Kidney (tissue), 14 donors: ENCODE data around the gene FOXL1. TPM values are rescaled to one million over a fixed set of nuclear protein-coding genes. Genes with fewer than 3 reads are reported as not detected.

Experiments used
- DNase-seq, 5 donors: peaks; one replicate each; pipeline ENCODE4 v3.0.0-alpha.2; 2013 to 2020
- FAIRE-seq: peaks from 2 replicates; lab custom pipeline; 2012; peaks lifted over from hg19 to GRCh38; lab: Jason Lieb, UNC
- H3K27ac ChIP-seq, 2 donors: one replicate each; pipeline ENCODE4 v1.7.0; 2013; ENCODE audit warnings: low read depth in 2 of 2, low read length in 2 of 2, inconsistent platforms in 1 of 2
- H3K27me3 ChIP-seq: one replicate; pipeline ENCODE4 v1.7.1; 2013; ENCODE audit warnings: low read length, inconsistent platforms; ENCODE audit not compliant: control insufficient read depth, insufficient read depth
- H3K36me3 ChIP-seq, 3 donors: one replicate each; pipeline versions ENCODE4 v1.7.0 to v1.7.1; 2013; ENCODE audit warnings: low read length in 3 of 3, control low read depth in 1 of 3, inconsistent platforms in 1 of 3; ENCODE audit not compliant: insufficient read depth in 3 of 3, control insufficient read depth in 2 of 3
- H3K4me1 ChIP-seq, 3 donors: one replicate each; pipeline versions ENCODE4 v1.7.0 to v1.7.1; 2013; ENCODE audit warnings: low read length in 3 of 3, inconsistent platforms in 1 of 3, low read depth in 1 of 3; ENCODE audit not compliant: control insufficient read depth in 2 of 3, insufficient read depth in 2 of 3
- H3K4me3 ChIP-seq, 3 donors: one replicate each; pipeline versions ENCODE4 v1.7.0 to v1.8.1; 2013; ENCODE audit warnings: low read length in 3 of 3, control low read depth in 1 of 3, inconsistent platforms in 1 of 3
- H3K9ac ChIP-seq, 3 donors: one replicate each; pipeline versions ENCODE4 v1.7.0 to v1.7.1; 2013; ENCODE audit warnings: low read length in 3 of 3, control low read depth in 1 of 3, inconsistent platforms in 1 of 3
- H3K9me3 ChIP-seq, 3 donors: one replicate each; pipeline versions ENCODE4 v1.7.0 to v1.7.1; 2013; ENCODE audit warnings: low read length in 3 of 3, control low read depth in 1 of 3, inconsistent platforms in 1 of 3; ENCODE audit not compliant: control insufficient read depth in 2 of 3, insufficient read depth in 1 of 3
- CTCF ChIP-seq: IDR thresholded peaks from 3 replicates; pipeline ENCODE4 v1.5.1; 2012; ENCODE audit warnings: mild to moderate bottlenecking, moderate library complexity, borderline replicate concordance; ENCODE audit not compliant: insufficient read depth; ENCODE audit errors: extremely low read depth
- intact Hi-C: fragments of 100-400 bp; cut with DNase I; formaldehyde crosslinking; loops from one replicate; pipeline ENCODE4 v1.11.1; 2022
- polyA plus RNA-seq: library from polyadenylated mRNA; stranded (reverse); fragments of 350-450 nt; fragmentation: Illumina TruSeq; extraction: RNeasy Lipid Tissue Mini Kit (QIAGEN cat#74804); gene quantifications from one replicate; pipeline ENCODE4 v1.2.3, GENCODE V29; 2014; ENCODE audit warnings: low read depth, low replicate concordance; ENCODE audit not compliant: insufficient read depth
- total RNA-seq: library from RNA; stranded (reverse); fragmentation: NEBNext Ultra II Directional; extraction: Animal tissue kit (Norgen Biotek cat#: 25700); gene quantifications from one replicate; pipeline ENCODE4 v1.2.1, GENCODE V29; 2021
- donor health status: control.
- donor health status: control.
- donor health status: control.
- donor health status: control.
- donor health status: control.
- donor health status: DM: yes; HTN: yes; CAD: no.
- donor health status: Normal renal cell carcinoma (clear cell type).

Gene FOXL1
- total and polyA plus RNA-seq, 2 donors from 2014 or later, result 0.52 to 2.0 TPM

DNA sequence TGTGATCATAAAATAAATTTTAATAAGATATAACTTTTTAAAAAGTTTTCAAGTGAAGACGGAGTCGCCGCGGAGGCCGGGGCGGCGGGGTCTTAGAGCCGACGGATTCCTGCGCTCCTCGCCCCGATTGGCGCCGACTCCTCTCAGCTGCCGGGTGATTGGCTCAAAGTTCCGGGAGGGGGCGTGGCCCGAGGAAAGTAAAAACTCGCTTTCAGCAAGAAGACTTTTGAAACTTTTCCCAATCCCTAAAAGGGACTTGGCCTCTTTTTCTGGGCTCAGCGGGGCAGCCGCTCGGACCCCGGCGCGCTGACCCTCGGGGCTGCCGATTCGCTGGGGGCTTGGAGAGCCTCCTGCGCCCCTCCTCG lies 11.8 kb upstream of the FOXL1 start, which contains the start of gene FOXC2:
TSS of gene FOXC2 (plus strand) at position 229 of the 365 bp plus-strand sequence. CDS start 507 bp downstream, outside the sequence.
- FAIRE-seq (no peak), DNase-seq (peak; percentile 96 to 99 (median 97))
- intact Hi-C loops, result loop anchor here (5.0 to 10.0 kb wide), 2 partner anchors 496 to 718 kb away; no protein-coding TSS in a partner anchor
- Histone ChIP-seq H3K27me3 (peaks cover 8% of the 10 kb centered on the region), H3K36me3 (no peaks in the 10 kb centered on the region), H3K27ac (peak within 1 kb of the TSS; percentile 76 to 84), H3K9me3 (no peaks in the 10 kb centered on the region), H3K4me3 (peak within 1 kb of the TSS; percentile 34 to 72 (median 52)), H3K4me1 (peaks cover 0 to 5% (median 0%) of the 10 kb centered on the region in 3 donors), H3K9ac (peak within 1 kb of the TSS; percentile 58 to 69 (median 60))
- TF ChIP-seq CTCF, result no peak

DNA sequence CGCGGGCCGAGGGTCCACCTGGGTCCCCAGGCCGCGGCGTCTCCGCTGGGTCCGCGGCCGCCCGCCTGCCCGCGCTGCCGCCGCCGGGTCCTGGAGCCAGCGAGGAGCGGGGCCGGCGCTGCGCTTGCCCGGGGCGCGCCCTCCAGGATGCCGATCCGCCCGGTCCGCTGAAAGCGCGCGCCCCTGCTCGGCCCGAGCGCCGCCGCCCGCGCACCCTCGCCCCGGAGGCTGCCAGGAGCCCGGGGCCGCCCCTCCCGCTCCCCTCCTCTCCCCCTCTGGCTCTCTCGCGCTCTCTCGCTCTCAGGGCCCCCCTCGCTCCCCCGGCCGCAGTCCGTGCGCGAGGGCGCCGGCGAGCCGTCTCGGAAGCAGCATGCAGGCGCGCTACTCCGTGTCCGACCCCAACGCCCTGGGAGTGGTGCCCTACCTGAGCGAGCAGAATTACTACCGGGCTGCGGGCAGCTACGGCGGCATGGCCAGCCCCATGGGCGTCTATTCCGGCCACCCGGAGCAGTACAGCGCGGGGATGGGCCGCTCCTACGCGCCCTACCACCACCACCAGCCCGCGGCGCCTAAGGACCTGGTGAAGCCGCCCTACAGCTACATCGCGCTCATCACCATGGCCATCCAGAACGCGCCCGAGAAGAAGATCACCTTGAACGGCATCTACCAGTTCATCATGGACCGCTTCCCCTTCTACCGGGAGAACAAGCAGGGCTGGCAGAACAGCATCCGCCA lies 11.2 kb upstream of the FOXL1 start:
- Histone ChIP-seq H3K27ac (peak overlapping the region; percentile 76 to 84), H3K27me3 (peaks cover 8% of the 10 kb centered on the region), H3K36me3 (no peaks in the 10 kb centered on the region), H3K4me1 (peaks cover 0 to 6% (median 0%) of the 10 kb centered on the region in 3 donors), H3K9me3 (no peaks in the 10 kb centered on the region), H3K9ac (peak overlapping the region; percentile 48 to 60 (median 51)), H3K4me3 (peak overlapping the region; percentile 34 to 71 (median 48))
- no peak for TF ChIP-seq CTCF
- FAIRE-seq, result no peak
- intact Hi-C loops, result loop anchor here (5.0 to 10.0 kb wide), 2 partner anchors 495 to 718 kb away; no protein-coding TSS in a partner anchor
- DNase-seq, result peak; percentile 72 to 80 (median 76)

DNA sequence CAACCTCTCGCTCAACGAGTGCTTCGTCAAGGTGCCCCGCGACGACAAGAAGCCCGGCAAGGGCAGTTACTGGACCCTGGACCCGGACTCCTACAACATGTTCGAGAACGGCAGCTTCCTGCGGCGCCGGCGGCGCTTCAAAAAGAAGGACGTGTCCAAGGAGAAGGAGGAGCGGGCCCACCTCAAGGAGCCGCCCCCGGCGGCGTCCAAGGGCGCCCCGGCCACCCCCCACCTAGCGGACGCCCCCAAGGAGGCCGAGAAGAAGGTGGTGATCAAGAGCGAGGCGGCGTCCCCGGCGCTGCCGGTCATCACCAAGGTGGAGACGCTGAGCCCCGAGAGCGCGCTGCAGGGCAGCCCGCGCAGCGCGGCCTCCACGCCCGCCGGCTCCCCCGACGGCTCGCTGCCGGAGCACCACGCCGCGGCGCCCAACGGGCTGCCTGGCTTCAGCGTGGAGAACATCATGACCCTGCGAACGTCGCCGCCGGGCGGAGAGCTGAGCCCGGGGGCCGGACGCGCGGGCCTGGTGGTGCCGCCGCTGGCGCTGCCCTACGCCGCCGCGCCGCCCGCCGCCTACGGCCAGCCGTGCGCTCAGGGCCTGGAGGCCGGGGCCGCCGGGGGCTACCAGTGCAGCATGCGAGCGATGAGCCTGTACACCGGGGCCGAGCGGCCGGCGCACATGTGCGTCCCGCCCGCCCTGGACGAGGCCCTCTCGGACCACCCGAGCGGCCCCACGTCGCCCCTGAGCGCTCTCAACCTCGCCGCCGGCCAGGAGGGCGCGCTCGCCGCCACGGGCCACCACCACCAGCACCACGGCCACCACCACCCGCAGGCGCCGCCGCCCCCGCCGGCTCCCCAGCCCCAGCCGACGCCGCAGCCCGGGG lies 10.4 kb upstream of the FOXL1 start:
- no peak for FAIRE-seq
- intact Hi-C loops, result loop anchor here (5.0 to 10.0 kb wide), 2 partner anchors 494 to 717 kb away; no protein-coding TSS in a partner anchor
- Histone ChIP-seq H3K36me3 (no peaks in the 10 kb centered on the region), H3K9me3 (no peaks in the 10 kb centered on the region), H3K4me1 (peaks cover 0 to 6% (median 2%) of the 10 kb centered on the region in 3 donors), H3K27ac (peak overlapping the region; percentile 76 to 84), H3K27me3 (peaks cover 8% of the 10 kb centered on the region), H3K9ac (peak overlapping the region; percentile 48 to 60 (median 51)), H3K4me3 (peak overlapping the region; percentile 34 to 89 (median 48))
- peak in 1 of 5 donors; percentile 9 for DNase-seq
- no peak for TF ChIP-seq CTCF
